SK-N-SH (cell line): ENCODE measurements around the gene MNS1. TPM values are rescaled to one million over a fixed set of nuclear protein-coding genes. Genes with fewer than 3 reads are reported as not detected.
"Not testable (repeated sequence)": the region's sequence is repeated elsewhere in the genome, so short reads cannot be mapped to it uniquely, and the experiment has no call there.

Experiments used
- CTCF ChIA-PET: fragments of 300-600, 350-600 bp; formaldehyde crosslinking; extraction: SDS; loops from one replicate; lab custom pipeline; 2021; lab: Yijun Ruan, JAX
- POLR2A ChIA-PET: fragments of 350-600 bp; sonication (Branson Sonifier 250); formaldehyde crosslinking; extraction: SDS; loops from one replicate; lab custom pipeline; 2020; ENCODE audit warnings: antibody characterized with exemption, inconsistent platforms; lab: Yijun Ruan, JAX
- DNase-seq: peaks from one replicate; pipeline ENCODE4 v3.0.0; 2012
- H2AFZ ChIP-seq: fragments of 200-600 bp; sonication (generic); 2 replicates; pipeline ENCODE4 v1.8.1; 2016; ENCODE audit warnings: antibody characterized with exemption, mild to moderate bottlenecking, low read depth
- H3F3A ChIP-seq: fragments of 200-600 bp; sonication (generic); replicated peaks from 2 replicates; pipeline ENCODE3; 2016; ENCODE audit warnings: antibody characterized with exemption, mild to moderate bottlenecking; ENCODE audit not compliant: insufficient read depth
- H3K27ac ChIP-seq, 2 experiments: fragments of 200-500 bp in 1 of 2; fragments of 200-600 bp in 1 of 2; sonication (Bioruptor generic) in 1 of 2; sonication (generic), shearing (Covaris generic) in 1 of 2; 2 replicates each; pipeline versions ENCODE4 v1.5.1 to v1.6.1; 2014 to 2016; ENCODE audit warnings: low read depth in 2 of 2, inconsistent platforms in 1 of 2, low read length in 1 of 2, mild to moderate bottlenecking in 1 of 2, mixed read lengths in 1 of 2
- H3K27me3 ChIP-seq: fragments of 200-600 bp; sonication (generic), shearing (Covaris generic); 2 replicates; pipeline ENCODE4 v1.6.1; 2016; ENCODE audit warnings: mixed run types; ENCODE audit not compliant: insufficient read depth
- H3K36me3 ChIP-seq, 2 experiments: fragments of 200-500 bp in 1 of 2; fragments of 200-600 bp in 1 of 2; sonication (Bioruptor generic) in 1 of 2; sonication (generic) in 1 of 2; replicated peaks in 1 of 2; 2 replicates each; pipeline versions ENCODE3 to v1.5.1; 2014 to 2016; ENCODE audit warnings: low read length in 1 of 2, mild to moderate bottlenecking in 1 of 2; ENCODE audit not compliant: insufficient read depth in 2 of 2, control insufficient read depth in 1 of 2
- H3K4me1 ChIP-seq, 2 experiments: fragments of 200-500 bp in 1 of 2; fragments of 200-600 bp in 1 of 2; sonication (Bioruptor generic) in 1 of 2; sonication (generic), shearing (Covaris generic) in 1 of 2; 2 replicates each; pipeline versions ENCODE4 v1.5.1 to v1.6.1; 2014 to 2016; ENCODE audit warnings: low read depth in 1 of 2, low read length in 1 of 2, mixed run types in 1 of 2; ENCODE audit not compliant: insufficient read depth in 2 of 2, control insufficient read depth in 1 of 2
- H3K4me2 ChIP-seq: fragments of 200-600 bp; sonication (generic), shearing (Covaris generic); 2 replicates; pipeline ENCODE4 v1.6.1; 2017; ENCODE audit warnings: mixed run types
- H3K4me3 ChIP-seq, 2 experiments: fragments of 200-500 bp in 1 of 2; fragments of 200-600 bp in 1 of 2; sonication (Bioruptor generic) in 1 of 2; sonication (generic), shearing (Covaris generic) in 1 of 2; 2 replicates each; pipeline versions ENCODE4 v1.5.1 to v1.8.1; 2014 to 2016; ENCODE audit warnings: low read depth in 2 of 2, inconsistent platforms in 1 of 2, low read length in 1 of 2, mild to moderate bottlenecking in 1 of 2, mixed read lengths in 1 of 2, moderate library complexity in 1 of 2
- H3K79me2 ChIP-seq: fragments of 200-600 bp; sonication (generic); 2 replicates; pipeline ENCODE4 v1.8.1; 2017; ENCODE audit warnings: mild to moderate bottlenecking; ENCODE audit not compliant: insufficient read depth
- H3K9ac ChIP-seq: fragments of 200-600 bp; sonication (generic); 2 replicates; pipeline ENCODE4 v1.6.1; 2017; ENCODE audit warnings: mixed run types
- H3K9me2 ChIP-seq: fragments of 200-600 bp; sonication (generic); 2 replicates; pipeline ENCODE4 v1.6.1; 2017; ENCODE audit warnings: mixed run types
- H3K9me3 ChIP-seq: fragments of 200-600 bp; sonication (generic); 2 replicates; pipeline ENCODE4 v1.6.1; 2017; ENCODE audit warnings: mixed run types, mild to moderate bottlenecking, moderate library complexity
- H4K20me1 ChIP-seq: fragments of 200-600 bp; sonication (generic); 2 replicates; pipeline ENCODE4 v1.6.1; 2017; ENCODE audit warnings: mild to moderate bottlenecking, mixed run types; ENCODE audit not compliant: insufficient read depth
- CHD2 ChIP-seq: fragments of 150-350 bp; IDR thresholded peaks from 2 replicates; pipeline ENCODE4 v1.6.1; 2018; ENCODE audit warnings: low read length; ENCODE audit not compliant: partially characterized antibody
- ELF1 ChIP-seq: IDR thresholded peaks from 2 replicates; pipeline ENCODE4 v1.4.0; 2012
- FOSL2 ChIP-seq: IDR thresholded peaks from 2 replicates; pipeline ENCODE4 v1.4.0; 2012; ENCODE audit warnings: low read depth, mild to moderate bottlenecking, moderate library complexity, borderline replicate concordance
- GABPA ChIP-seq: IDR thresholded peaks from 2 replicates; pipeline ENCODE4 v1.4.0; 2012; ENCODE audit warnings: low read depth, mild to moderate bottlenecking
- JUND ChIP-seq: IDR thresholded peaks from 2 replicates; pipeline ENCODE4 v1.4.0; 2012
- MEF2A ChIP-seq: IDR thresholded peaks from 2 replicates; pipeline ENCODE4 v1.4.0; 2012; ENCODE audit warnings: low read depth, borderline replicate concordance
- POLR2AphosphoS5 ChIP-seq: IDR thresholded peaks from 2 replicates; pipeline ENCODE4 v1.6.1; 2012; ENCODE audit warnings: low read depth, low read length
- YY1 ChIP-seq: IDR thresholded peaks from 2 replicates; pipeline ENCODE4 v1.4.0; 2012; ENCODE audit warnings: low read depth, mild to moderate bottlenecking
- WGBS: methylation state at CpG from one replicate; pipeline ENCODE4 v1.1.6; 2017; ENCODE audit warnings: low lambda C conversion rate; 5-methylcytosine and 5-hydroxymethylcytosine counted together
- polyA plus RNA-seq, 3 experiments: library from polyadenylated mRNA; depleted of rRNA; stranded (reverse); fragments of >200 nt; gene quantifications; 2 replicates each; pipeline ENCODE4 v1.2.3, GENCODE V29; 2012
- TF ChIP-seq, protein P1 (sequence below): fragments of 150-350 bp; IDR thresholded peaks from 2 replicates; pipeline ENCODE4 v1.6.1; 2017; ENCODE audit warnings: antibody characterized with exemption, low read length, low read depth, borderline replicate concordance
- TF ChIP-seq, protein P2 (sequence below): fragments of 200-600 bp; sonication (generic); IDR thresholded peaks from 2 replicates; pipeline ENCODE4 v1.6.1; 2017; ENCODE audit warnings: antibody characterized with exemption, mild to moderate bottlenecking, moderate library complexity
- TF ChIP-seq, protein P3 (sequence below): fragments of 150-350 bp; IDR thresholded peaks from 2 replicates; pipeline ENCODE4 v1.6.1; 2016; ENCODE audit warnings: mild to moderate bottlenecking, low read depth, low read length
- TF ChIP-seq, protein P4 (sequence below): IDR thresholded peaks from 2 replicates; pipeline ENCODE4 v1.4.0; 2012; ENCODE audit warnings: low read depth, borderline replicate concordance

Gene MNS1
- polyA plus RNA-seq, 1 of the 3 experiments (the other 2 are of a cell fraction), result 0.90 TPM

DNA sequence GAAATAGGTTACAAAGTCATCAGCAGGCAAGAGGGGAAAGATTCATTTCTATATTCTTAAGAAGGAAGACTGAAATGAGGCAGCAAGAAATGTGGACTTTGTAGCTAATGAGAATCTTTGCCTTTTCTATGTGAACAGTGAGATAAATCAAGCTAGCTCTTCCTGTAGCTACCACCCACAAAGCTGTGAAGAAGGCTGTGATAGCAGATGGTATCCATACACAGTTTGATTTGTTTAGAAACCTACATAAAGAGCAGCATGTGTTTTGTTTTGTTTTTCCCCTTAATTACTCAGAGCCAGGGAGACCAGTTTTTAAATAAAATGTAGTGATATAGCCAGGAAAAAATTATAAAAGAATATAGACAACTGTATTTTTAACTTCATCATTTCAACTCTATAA is 54.2 kb downstream of the MNS1 start:
- H3F3A ChIP-seq, result peaks cover 3% of the 10 kb centered on the region
- H3K27me3 ChIP-seq, result no peaks in the 10 kb centered on the region
- H3K4me1 ChIP-seq, result no peaks in the 10 kb centered on the region
- H4K20me1 ChIP-seq, result no peaks in the 10 kb centered on the region
- no peak overlapping the region for H2AFZ ChIP-seq
- no peaks in the 10 kb centered on the region for H3K9me3 ChIP-seq
- no peak overlapping the region for H3K27ac ChIP-seq
- no peak overlapping the region for H3K4me2 ChIP-seq
- TF ChIP-seq MEF2A, result no peak
- TF ChIP-seq, protein P1, sequence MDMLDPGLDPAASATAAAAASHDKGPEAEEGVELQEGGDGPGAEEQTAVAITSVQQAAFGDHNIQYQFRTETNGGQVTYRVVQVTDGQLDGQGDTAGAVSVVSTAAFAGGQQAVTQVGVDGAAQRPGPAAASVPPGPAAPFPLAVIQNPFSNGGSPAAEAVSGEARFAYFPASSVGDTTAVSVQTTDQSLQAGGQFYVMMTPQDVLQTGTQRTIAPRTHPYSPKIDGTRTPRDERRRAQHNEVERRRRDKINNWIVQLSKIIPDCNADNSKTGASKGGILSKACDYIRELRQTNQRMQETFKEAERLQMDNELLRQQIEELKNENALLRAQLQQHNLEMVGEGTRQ, result no peak
- TF ChIP-seq CHD2, result no peak
- POLR2A ChIA-PET, result no interaction called here
- H3K36me3 ChIP-seq, result peaks cover 0 to 7% of the 10 kb centered on the region in 2 experiments
- H3K79me2 ChIP-seq, result no peaks in the 10 kb centered on the region
- no peak overlapping the region for H3K9ac ChIP-seq
- H3K9me2 ChIP-seq, result no peaks in the 10 kb centered on the region
- no peak overlapping the region for H3K4me3 ChIP-seq
- CTCF ChIA-PET, result no interaction called here
- no peak for DNase-seq

DNA sequence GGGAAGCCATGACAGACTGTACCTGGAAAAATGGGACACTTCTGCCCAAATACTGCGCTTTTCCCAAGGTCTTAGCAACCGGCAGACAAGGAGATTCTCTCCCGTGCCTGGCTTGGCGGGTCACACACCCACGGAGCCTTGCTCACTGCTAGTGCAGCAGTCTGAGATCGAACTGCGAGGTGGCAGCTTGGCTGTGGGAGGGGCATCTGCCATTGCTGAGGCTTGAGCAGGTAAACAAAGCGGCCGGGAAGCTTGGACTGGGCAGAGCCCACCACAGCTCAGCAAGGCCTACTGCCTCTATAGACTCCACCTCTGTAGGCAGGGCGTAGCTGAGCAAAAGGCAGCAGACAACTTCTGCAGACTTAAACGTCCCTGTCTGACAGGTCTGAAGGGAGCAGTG is 65.7 kb downstream of the MNS1 start:
- H4K20me1 ChIP-seq, H3K27me3 ChIP-seq, H3K9me2 ChIP-seq, H3K36me3 ChIP-seq, H3F3A ChIP-seq, H3K4me3 ChIP-seq, H3K4me1 ChIP-seq, CTCF ChIA-PET, DNase-seq, H3K79me2 ChIP-seq, H3K27ac ChIP-seq, H3K4me2 ChIP-seq, POLR2A ChIA-PET, H3K9ac ChIP-seq, H2AFZ ChIP-seq, H3K9me3 ChIP-seq: not testable (repeated sequence)
- WGBS, result 97% methylated on average over 9 of the region's 11 CpGs

DNA sequence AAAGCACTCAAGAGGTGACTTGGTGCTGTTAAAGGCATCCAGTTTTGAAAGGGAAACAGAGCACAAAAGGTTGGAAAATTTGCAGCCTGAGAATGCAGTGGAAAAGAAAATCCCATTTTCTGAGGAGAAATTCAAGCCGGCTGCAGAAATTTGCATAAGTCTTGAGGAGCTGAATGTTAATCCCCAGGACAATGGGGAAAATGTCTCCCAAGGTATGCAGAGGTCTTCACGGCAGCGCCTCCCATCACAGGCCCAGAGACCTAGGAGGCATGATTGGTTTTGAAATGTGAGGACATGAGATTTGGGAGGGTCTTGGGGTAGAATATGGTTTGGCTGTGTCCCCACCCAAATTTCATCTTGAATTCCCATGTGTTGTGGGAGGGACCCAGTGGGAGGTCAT is 67.6 kb downstream of the MNS1 start:
- H3K79me2 ChIP-seq, H3K27ac ChIP-seq, H3K9me2 ChIP-seq, H3K9ac ChIP-seq, H3F3A ChIP-seq, H3K4me2 ChIP-seq, DNase-seq, H2AFZ ChIP-seq, H4K20me1 ChIP-seq, H3K9me3 ChIP-seq, H3K4me3 ChIP-seq, H3K27me3 ChIP-seq, POLR2A ChIA-PET, CTCF ChIA-PET, H3K4me1 ChIP-seq, H3K36me3 ChIP-seq: not testable (repeated sequence)
- 100% methylated on average over 3 of the region's 3 CpGs for WGBS

DNA sequence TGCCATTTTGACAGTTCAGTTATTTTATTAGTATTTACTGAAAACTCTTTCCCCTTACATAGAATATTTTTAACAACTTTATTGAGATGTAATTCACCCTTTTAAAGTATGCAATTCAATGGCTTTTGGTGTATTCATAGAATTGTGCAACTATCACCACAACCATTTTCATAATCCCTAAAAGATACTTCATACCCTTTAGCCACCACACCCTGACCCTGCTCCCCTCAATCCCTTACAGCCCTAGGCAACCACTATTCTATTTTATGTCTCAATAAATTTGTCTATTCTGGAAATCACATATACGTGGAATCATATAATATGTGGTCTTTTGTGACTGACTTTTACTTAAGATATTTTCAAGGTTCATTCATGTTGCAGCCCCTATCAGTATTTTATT is 70.0 kb downstream of the MNS1 start:
- no peaks in the 10 kb centered on the region for H3K9me2 ChIP-seq
- no peaks in the 10 kb centered on the region for H4K20me1 ChIP-seq
- H2AFZ ChIP-seq, result no peak overlapping the region
- H3K9me3 ChIP-seq, result no peaks in the 10 kb centered on the region
- no peaks in the 10 kb centered on the region for H3K79me2 ChIP-seq
- WGBS, result 85% methylated on average over 1 of the region's 1 CpG
- CTCF ChIA-PET, result interaction anchor here (0.6 to 1.7 kb wide), 2 partner anchors 10 to 43 kb away, joined by 3 to 4 read pairs; no protein-coding TSS in a partner anchor
- POLR2A ChIA-PET, result no interaction called here
- no peak for DNase-seq
- no peak overlapping the region for H3K9ac ChIP-seq
- no peaks in the 10 kb centered on the region for H3F3A ChIP-seq
- H3K36me3 ChIP-seq, result no peaks in the 10 kb centered on the region
- no peaks in the 10 kb centered on the region for H3K4me1 ChIP-seq
- H3K4me3 ChIP-seq, result no peak overlapping the region
- H3K27ac ChIP-seq, result no peak overlapping the region
- H3K27me3 ChIP-seq, result no peaks in the 10 kb centered on the region
- H3K4me2 ChIP-seq, result no peak overlapping the region
- TF ChIP-seq, protein P2, sequence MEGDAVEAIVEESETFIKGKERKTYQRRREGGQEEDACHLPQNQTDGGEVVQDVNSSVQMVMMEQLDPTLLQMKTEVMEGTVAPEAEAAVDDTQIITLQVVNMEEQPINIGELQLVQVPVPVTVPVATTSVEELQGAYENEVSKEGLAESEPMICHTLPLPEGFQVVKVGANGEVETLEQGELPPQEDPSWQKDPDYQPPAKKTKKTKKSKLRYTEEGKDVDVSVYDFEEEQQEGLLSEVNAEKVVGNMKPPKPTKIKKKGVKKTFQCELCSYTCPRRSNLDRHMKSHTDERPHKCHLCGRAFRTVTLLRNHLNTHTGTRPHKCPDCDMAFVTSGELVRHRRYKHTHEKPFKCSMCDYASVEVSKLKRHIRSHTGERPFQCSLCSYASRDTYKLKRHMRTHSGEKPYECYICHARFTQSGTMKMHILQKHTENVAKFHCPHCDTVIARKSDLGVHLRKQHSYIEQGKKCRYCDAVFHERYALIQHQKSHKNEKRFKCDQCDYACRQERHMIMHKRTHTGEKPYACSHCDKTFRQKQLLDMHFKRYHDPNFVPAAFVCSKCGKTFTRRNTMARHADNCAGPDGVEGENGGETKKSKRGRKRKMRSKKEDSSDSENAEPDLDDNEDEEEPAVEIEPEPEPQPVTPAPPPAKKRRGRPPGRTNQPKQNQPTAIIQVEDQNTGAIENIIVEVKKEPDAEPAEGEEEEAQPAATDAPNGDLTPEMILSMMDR, result no peak
- TF ChIP-seq, protein P3, sequence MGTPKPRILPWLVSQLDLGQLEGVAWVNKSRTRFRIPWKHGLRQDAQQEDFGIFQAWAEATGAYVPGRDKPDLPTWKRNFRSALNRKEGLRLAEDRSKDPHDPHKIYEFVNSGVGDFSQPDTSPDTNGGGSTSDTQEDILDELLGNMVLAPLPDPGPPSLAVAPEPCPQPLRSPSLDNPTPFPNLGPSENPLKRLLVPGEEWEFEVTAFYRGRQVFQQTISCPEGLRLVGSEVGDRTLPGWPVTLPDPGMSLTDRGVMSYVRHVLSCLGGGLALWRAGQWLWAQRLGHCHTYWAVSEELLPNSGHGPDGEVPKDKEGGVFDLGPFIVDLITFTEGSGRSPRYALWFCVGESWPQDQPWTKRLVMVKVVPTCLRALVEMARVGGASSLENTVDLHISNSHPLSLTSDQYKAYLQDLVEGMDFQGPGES, result no peak
- no peak for TF ChIP-seq YY1
- TF ChIP-seq, protein P4, sequence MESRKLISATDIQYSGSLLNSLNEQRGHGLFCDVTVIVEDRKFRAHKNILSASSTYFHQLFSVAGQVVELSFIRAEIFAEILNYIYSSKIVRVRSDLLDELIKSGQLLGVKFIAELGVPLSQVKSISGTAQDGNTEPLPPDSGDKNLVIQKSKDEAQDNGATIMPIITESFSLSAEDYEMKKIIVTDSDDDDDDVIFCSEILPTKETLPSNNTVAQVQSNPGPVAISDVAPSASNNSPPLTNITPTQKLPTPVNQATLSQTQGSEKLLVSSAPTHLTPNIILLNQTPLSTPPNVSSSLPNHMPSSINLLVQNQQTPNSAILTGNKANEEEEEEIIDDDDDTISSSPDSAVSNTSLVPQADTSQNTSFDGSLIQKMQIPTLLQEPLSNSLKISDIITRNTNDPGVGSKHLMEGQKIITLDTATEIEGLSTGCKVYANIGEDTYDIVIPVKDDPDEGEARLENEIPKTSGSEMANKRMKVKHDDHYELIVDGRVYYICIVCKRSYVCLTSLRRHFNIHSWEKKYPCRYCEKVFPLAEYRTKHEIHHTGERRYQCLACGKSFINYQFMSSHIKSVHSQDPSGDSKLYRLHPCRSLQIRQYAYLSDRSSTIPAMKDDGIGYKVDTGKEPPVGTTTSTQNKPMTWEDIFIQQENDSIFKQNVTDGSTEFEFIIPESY, result no peak
- TF ChIP-seq ELF1, result no peak
- no peak for TF ChIP-seq GABPA
- TF ChIP-seq FOSL2, result no peak
- no peak for TF ChIP-seq JUND
- TF ChIP-seq MEF2A, result no peak
- TF ChIP-seq POLR2AphosphoS5, result no peak
